ENCODE measurements around the gene ADAMTS5. TPM values are rescaled to one million over a fixed set of nuclear protein-coding genes. Genes with fewer than 3 reads are reported as not detected.
A peak's percentile ranks its signal among the peaks of the same experiment; 100 is the strongest.

ADAMTS5 gene
- total and polyA plus RNA-seq, 4 experiments from 2014 or later, result not detected

DNA sequence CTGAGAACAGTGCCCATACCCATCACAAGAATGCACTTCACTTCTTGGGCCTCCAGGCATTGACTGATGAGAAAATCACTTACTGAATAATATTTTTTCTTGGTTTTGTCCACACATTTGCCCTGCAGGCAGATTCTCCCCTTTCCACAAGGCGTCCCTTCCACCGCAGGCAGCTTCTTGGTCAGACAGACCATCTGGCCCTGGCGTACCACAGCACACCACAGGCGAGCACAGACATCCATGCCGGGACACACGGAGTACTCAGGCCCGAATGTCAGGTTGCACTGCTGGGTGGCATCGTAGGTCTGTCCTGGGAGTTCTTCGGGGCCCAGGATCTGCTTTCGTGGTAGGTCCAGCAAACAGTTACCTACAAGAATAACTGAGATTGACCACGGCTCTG is 32.5 kb downstream of the ADAMTS5 start:
- H3K4me3 ChIP-seq (ENCODE audit: low read length in 2 of 2), result no peak overlapping the region
- intact Hi-C loops (cut with micrococcal nuclease), result no loop called here
- H3K36me3 ChIP-seq (ENCODE audit: insufficient read depth, low read length), result no peaks in the 10 kb centered on the region
- Mint-ChIP-seq H3K9me3 (peaks cover 0 to 4% (median 0%) of the 10 kb centered on the region in 8 donors), H3K36me3 (no peaks in the 10 kb centered on the region), H3K27me3 (no peaks in the 10 kb centered on the region), H3K4me1 (no peaks in the 10 kb centered on the region), H3K27ac (no peak overlapping the region), H3K4me3 (no peak overlapping the region)
- no peaks in the 10 kb centered on the region for H3K27me3 ChIP-seq (ENCODE audit: insufficient read depth, low read length)
- H3K4me1 ChIP-seq (ENCODE audit: insufficient read depth, low read length), result no peaks in the 10 kb centered on the region
- H3K27ac ChIP-seq (ENCODE audit: low read depth, low read length), result no peak overlapping the region
- no peak for DNase-seq
- no peaks in the 10 kb centered on the region for H3K9me3 ChIP-seq (ENCODE audit: control insufficient read depth in 1 of 2, low read length in 2 of 2)
- ChIA-PET CTCF (ENCODE audit: partially characterized antibody) (no interaction called here), POLR2A (ENCODE audit: partially characterized antibody) (no interaction called here)

DNA sequence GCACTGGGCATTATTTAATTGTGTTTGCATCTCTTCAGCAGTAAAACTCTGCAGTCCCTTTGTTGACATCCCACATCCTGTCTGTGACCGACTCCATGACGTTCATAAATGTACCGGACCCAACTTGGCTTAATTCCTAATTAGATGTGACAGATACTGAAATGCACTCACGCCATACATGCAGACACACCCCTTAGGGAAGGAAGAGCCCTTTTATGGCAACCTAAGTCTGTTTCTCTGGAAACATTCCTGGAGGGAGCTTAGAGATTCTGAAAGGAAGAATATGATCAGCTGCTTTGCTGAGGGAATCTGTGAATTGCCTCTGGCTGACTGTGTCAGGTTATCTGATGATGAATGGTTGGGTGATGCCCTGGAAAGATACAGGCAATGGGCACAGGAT is 33.4 kb downstream of the ADAMTS5 start:
- Mint-ChIP-seq H3K27me3 (no peaks in the 10 kb centered on the region), H3K36me3 (no peaks in the 10 kb centered on the region), H3K27ac (peak overlapping the region in 1 of 7 donors; percentile 39), H3K4me1 (no peaks in the 10 kb centered on the region), H3K4me3 (no peak overlapping the region), H3K9me3 (no peaks in the 10 kb centered on the region)
- no peak overlapping the region for H3K27ac ChIP-seq (ENCODE audit: low read depth, low read length)
- no peaks in the 10 kb centered on the region for H3K27me3 ChIP-seq (ENCODE audit: insufficient read depth, low read length)
- CTCF ChIA-PET (ENCODE audit: partially characterized antibody), result no interaction called here
- DNase-seq, result no peak
- POLR2A ChIA-PET (ENCODE audit: partially characterized antibody), result no interaction called here
- intact Hi-C loops (cut with micrococcal nuclease), result no loop called here
- no peaks in the 10 kb centered on the region for H3K36me3 ChIP-seq (ENCODE audit: insufficient read depth, low read length)
- no peaks in the 10 kb centered on the region for H3K9me3 ChIP-seq (ENCODE audit: control insufficient read depth in 1 of 2, low read length in 2 of 2)
- H3K4me1 ChIP-seq (ENCODE audit: insufficient read depth, low read length), result no peaks in the 10 kb centered on the region
- H3K4me3 ChIP-seq (ENCODE audit: low read length in 2 of 2), result no peak overlapping the region

DNA sequence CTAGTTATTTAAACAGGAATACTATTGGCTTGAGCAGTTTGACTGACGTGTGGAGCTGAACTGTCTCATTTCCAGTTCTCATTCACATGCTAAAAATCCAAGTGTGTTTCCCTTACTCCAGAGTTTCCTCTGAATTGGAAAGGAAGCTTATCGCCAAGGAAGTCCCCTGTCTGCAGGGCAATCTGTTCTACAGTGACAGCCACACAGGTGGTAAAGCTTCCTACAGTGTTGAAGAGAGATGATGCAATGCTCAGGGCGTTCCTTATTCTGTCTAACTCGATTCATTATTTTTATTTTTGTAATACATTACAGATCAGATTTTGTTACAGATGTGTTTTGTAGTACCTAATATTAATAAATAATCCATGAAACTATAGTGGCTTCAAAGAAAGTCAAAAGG is 41.3 kb downstream of the ADAMTS5 start:
- Histone ChIP-seq H3K9me3 (ENCODE audit: control insufficient read depth in 1 of 2, low read length in 2 of 2) (no peaks in the 10 kb centered on the region), H3K4me1 (ENCODE audit: insufficient read depth, low read length) (no peaks in the 10 kb centered on the region), H3K27me3 (ENCODE audit: insufficient read depth, low read length) (no peaks in the 10 kb centered on the region), H3K4me3 (ENCODE audit: low read length in 2 of 2) (no peak overlapping the region), H3K27ac (ENCODE audit: low read depth, low read length) (no peak overlapping the region), H3K36me3 (ENCODE audit: insufficient read depth, low read length) (no peaks in the 10 kb centered on the region)
- Mint-ChIP-seq H3K4me3 (no peak overlapping the region), H3K4me1 (no peaks in the 10 kb centered on the region), H3K36me3 (no peaks in the 10 kb centered on the region), H3K9me3 (peaks cover 0 to 3% (median 0%) of the 10 kb centered on the region in 8 donors), H3K27me3 (no peaks in the 10 kb centered on the region), H3K27ac (no peak overlapping the region)
- intact Hi-C loops (cut with micrococcal nuclease), result no loop called here
- CTCF ChIA-PET (ENCODE audit: partially characterized antibody), result no interaction called here
- POLR2A ChIA-PET (ENCODE audit: partially characterized antibody), result no interaction called here
- DNase-seq, result no peak

DNA sequence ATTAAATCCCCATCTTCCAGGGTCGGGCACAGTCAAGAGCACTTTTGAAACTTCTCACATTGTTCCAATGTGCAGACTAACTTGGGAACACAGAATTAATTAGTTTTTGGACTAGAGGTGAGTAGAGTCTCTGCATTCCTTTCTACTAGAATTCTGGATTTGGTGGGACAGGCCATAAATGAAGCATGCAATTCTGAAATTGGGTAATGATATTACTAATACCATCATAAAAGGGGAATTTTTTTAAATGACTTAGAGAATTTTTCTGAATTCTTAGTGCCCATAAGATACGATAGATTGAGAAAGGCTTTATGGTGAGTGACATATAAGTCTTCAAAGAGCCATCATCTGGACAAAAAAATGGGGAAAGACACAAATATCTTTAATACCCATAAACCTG is 41.8 kb downstream of the ADAMTS5 start:
- H3K27ac ChIP-seq (ENCODE audit: low read depth, low read length), result no peak overlapping the region
- no peaks in the 10 kb centered on the region for H3K27me3 ChIP-seq (ENCODE audit: insufficient read depth, low read length)
- CTCF ChIA-PET (ENCODE audit: partially characterized antibody), result no interaction called here
- intact Hi-C loops (cut with micrococcal nuclease), result no loop called here
- Mint-ChIP-seq H3K27ac (peak overlapping the region in 1 of 7 donors; percentile 14), H3K27me3 (no peaks in the 10 kb centered on the region), H3K4me3 (no peak overlapping the region), H3K4me1 (no peaks in the 10 kb centered on the region), H3K9me3 (peaks cover 0 to 3% (median 0%) of the 10 kb centered on the region in 8 donors), H3K36me3 (no peaks in the 10 kb centered on the region)
- POLR2A ChIA-PET (ENCODE audit: partially characterized antibody), result no interaction called here
- no peak for DNase-seq
- no peaks in the 10 kb centered on the region for H3K9me3 ChIP-seq (ENCODE audit: control insufficient read depth in 1 of 2, low read length in 2 of 2)
- no peak overlapping the region for H3K4me3 ChIP-seq (ENCODE audit: low read length in 2 of 2)
- no peaks in the 10 kb centered on the region for H3K36me3 ChIP-seq (ENCODE audit: insufficient read depth, low read length)
- H3K4me1 ChIP-seq (ENCODE audit: insufficient read depth, low read length), result no peaks in the 10 kb centered on the region

DNA sequence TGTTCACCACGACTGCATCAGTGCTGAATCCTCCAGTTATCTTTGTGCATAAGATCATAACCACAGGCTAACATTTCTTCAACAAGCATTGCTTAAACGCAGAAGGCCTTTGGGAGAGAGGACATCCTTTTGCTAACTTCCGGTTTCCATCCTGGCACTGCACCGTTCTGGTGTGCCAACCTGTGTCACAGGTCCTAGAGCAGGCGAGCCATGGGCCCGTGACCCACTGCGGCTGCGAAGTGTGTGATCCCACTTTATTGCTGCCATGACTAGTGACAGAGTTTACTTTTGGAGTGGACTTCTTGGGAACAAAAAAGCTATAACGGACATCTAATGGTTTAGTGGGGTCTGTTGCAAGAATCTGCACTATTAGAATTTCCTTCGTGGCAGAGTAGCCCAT is 42.9 kb downstream of the ADAMTS5 start:
- no peak overlapping the region for H3K27ac Mint-ChIP-seq
- no peak for DNase-seq
- POLR2A ChIA-PET (ENCODE audit: partially characterized antibody), result no interaction called here
- H3K27me3 ChIP-seq (ENCODE audit: insufficient read depth, low read length), result no peaks in the 10 kb centered on the region
- H3K36me3 ChIP-seq (ENCODE audit: insufficient read depth, low read length), result no peaks in the 10 kb centered on the region
- intact Hi-C loops (cut with micrococcal nuclease), result no loop called here
- H3K4me3 Mint-ChIP-seq, result no peak overlapping the region
- no peak overlapping the region for H3K27ac ChIP-seq (ENCODE audit: low read depth, low read length)
- H3K9me3 ChIP-seq (ENCODE audit: control insufficient read depth in 1 of 2, low read length in 2 of 2), result no peaks in the 10 kb centered on the region
- H3K4me3 ChIP-seq (ENCODE audit: low read length in 2 of 2), result no peak overlapping the region
- no peaks in the 10 kb centered on the region for H3K4me1 Mint-ChIP-seq
- peaks cover 0 to 3% (median 0%) of the 10 kb centered on the region in 8 donors for H3K9me3 Mint-ChIP-seq
- H3K27me3 Mint-ChIP-seq, result no peaks in the 10 kb centered on the region
- H3K4me1 ChIP-seq (ENCODE audit: insufficient read depth, low read length), result no peaks in the 10 kb centered on the region
- CTCF ChIA-PET (ENCODE audit: partially characterized antibody), result no interaction called here
- H3K36me3 Mint-ChIP-seq, result no peaks in the 10 kb centered on the region

DNA sequence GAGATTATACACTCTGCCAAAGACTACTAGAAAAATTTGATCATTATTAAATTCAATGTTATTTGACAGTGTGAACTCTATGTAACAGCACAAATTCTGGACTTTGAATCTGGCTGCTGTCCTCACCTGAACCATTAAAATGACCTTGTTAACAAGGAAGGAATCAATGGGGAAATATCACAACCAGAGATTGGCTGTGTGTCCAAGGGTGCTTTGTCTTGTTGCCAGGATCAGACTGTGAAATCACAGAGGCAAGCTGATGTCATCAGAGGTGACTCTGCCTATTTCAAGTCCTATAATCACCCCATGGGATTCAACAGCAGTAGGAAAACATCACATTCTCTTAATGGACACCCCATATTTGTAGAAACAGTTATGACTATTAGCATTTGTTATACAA is 46.8 kb downstream of the ADAMTS5 start:
- H3K9me3 Mint-ChIP-seq, result peaks cover 0 to 2% (median 0%) of the 10 kb centered on the region in 8 donors

DNA sequence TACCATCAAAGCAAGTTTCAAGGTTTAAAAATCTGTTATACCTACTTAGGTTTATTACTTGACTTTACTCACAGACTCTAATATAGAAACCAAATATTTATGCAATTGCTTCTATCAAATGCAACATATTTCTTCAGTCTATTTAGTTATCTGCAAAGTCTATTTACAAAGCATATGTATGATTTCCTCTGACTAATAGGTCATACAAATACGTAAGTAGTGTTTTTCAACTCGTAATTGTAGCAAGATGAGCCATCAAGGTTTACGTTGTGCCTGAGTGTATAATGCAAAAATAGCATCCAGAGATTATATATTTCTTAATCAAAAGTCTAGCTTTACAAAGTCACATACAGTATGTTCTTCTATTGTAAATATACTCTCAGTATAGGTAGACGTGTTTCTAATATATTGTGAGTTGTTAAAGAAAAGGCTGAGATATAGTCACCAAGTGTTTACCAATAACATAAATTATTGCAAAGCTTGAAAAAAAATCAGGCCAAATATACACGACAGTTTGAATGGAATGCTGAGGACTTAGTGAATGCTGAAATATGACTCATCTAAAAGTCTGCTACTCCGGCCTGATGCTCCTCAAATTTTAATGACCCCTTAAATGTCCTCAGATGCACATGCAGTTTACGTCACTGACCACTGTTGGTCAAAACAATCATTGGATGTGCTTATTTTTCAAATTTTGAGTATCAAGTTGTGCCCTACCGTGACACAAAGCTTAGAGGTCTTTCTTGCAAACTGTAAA is 48.4 kb downstream of the ADAMTS5 start:
- no peaks in the 10 kb centered on the region for H3K36me3 ChIP-seq (ENCODE audit: insufficient read depth, low read length)
- intact Hi-C loops (cut with micrococcal nuclease), result no loop called here
- H3K27me3 ChIP-seq (ENCODE audit: insufficient read depth, low read length), result no peaks in the 10 kb centered on the region
- Mint-ChIP-seq H3K36me3 (no peaks in the 10 kb centered on the region), H3K9me3 (peaks cover 0 to 4% (median 0%) of the 10 kb centered on the region in 8 donors), H3K27me3 (no peaks in the 10 kb centered on the region), H3K27ac (no peak overlapping the region), H3K4me1 (no peaks in the 10 kb centered on the region), H3K4me3 (no peak overlapping the region)
- H3K27ac ChIP-seq (ENCODE audit: low read depth, low read length), result no peak overlapping the region
- ChIA-PET POLR2A (ENCODE audit: partially characterized antibody) (no interaction called here), CTCF (ENCODE audit: partially characterized antibody) (no interaction called here)
- DNase-seq, result no peak
- no peak overlapping the region for H3K4me3 ChIP-seq (ENCODE audit: low read length in 2 of 2)
- no peaks in the 10 kb centered on the region for H3K9me3 ChIP-seq (ENCODE audit: control insufficient read depth in 1 of 2, low read length in 2 of 2)
- no peaks in the 10 kb centered on the region for H3K4me1 ChIP-seq (ENCODE audit: insufficient read depth, low read length)

More for the DNA sequence above, 46.8 kb downstream of the ADAMTS5 start:
- H3K4me3 ChIP-seq (ENCODE audit: low read length in 2 of 2), result no peak overlapping the region
- no peaks in the 10 kb centered on the region for H3K36me3 ChIP-seq (ENCODE audit: insufficient read depth, low read length)
- ChIA-PET POLR2A (ENCODE audit: partially characterized antibody) (no interaction called here), CTCF (ENCODE audit: partially characterized antibody) (no interaction called here)
- no peaks in the 10 kb centered on the region for H3K9me3 ChIP-seq (ENCODE audit: control insufficient read depth in 1 of 2, low read length in 2 of 2)
- H3K27me3 ChIP-seq (ENCODE audit: insufficient read depth, low read length), result no peaks in the 10 kb centered on the region
- Mint-ChIP-seq H3K36me3 (no peaks in the 10 kb centered on the region), H3K4me3 (no peak overlapping the region), H3K4me1 (no peaks in the 10 kb centered on the region), H3K27ac (no peak overlapping the region), H3K27me3 (no peaks in the 10 kb centered on the region)
- intact Hi-C loops (cut with micrococcal nuclease), result no loop called here
- H3K4me1 ChIP-seq (ENCODE audit: insufficient read depth, low read length), result no peaks in the 10 kb centered on the region
- DNase-seq, result no peak
- H3K27ac ChIP-seq (ENCODE audit: low read depth, low read length), result no peak overlapping the region

DNA sequence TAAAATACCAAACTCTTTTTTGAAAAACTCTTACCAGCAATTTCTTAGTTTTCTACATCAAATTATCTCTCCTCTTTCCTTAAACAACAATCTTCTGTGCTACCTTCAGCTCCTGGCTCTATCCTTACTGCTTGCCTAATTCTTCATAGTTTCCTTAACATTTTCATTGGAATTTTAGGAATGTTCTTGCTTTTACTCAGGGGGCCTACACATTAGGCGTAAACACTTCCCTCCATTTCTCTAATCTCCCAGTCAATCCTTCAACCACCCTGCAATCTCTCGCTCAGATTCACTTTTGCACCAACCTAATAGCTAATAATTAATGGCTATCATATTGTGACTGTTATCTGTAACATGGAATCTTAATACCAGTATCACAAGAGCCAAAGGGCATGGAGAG is 50.1 kb downstream of the ADAMTS5 start:
- no peaks in the 10 kb centered on the region for H3K4me1 ChIP-seq (ENCODE audit: insufficient read depth, low read length)
- Mint-ChIP-seq H3K27ac (no peak overlapping the region), H3K4me3 (no peak overlapping the region), H3K27me3 (no peaks in the 10 kb centered on the region), H3K4me1 (no peaks in the 10 kb centered on the region), H3K36me3 (no peaks in the 10 kb centered on the region), H3K9me3 (peaks cover 0 to 5% (median 0%) of the 10 kb centered on the region in 8 donors)
- H3K27ac ChIP-seq (ENCODE audit: low read depth, low read length), result no peak overlapping the region
- DNase-seq, result no peak
- H3K27me3 ChIP-seq (ENCODE audit: insufficient read depth, low read length), result no peaks in the 10 kb centered on the region
- H3K4me3 ChIP-seq (ENCODE audit: low read length in 2 of 2), result no peak overlapping the region
- ChIA-PET CTCF (ENCODE audit: partially characterized antibody) (no interaction called here), POLR2A (ENCODE audit: partially characterized antibody) (no interaction called here)
- intact Hi-C loops (cut with micrococcal nuclease), result no loop called here
- no peaks in the 10 kb centered on the region for H3K9me3 ChIP-seq (ENCODE audit: control insufficient read depth in 1 of 2, low read length in 2 of 2)
- H3K36me3 ChIP-seq (ENCODE audit: insufficient read depth, low read length), result no peaks in the 10 kb centered on the region
